ENCODE measurements around the gene RABGAP1. TPM values are rescaled to one million over a fixed set of nuclear protein-coding genes. Genes with fewer than 3 reads are reported as not detected.

Gene RABGAP1
- total RNA-seq, 1 experiment from 2014 or later: 64.0 TPM

DNA sequence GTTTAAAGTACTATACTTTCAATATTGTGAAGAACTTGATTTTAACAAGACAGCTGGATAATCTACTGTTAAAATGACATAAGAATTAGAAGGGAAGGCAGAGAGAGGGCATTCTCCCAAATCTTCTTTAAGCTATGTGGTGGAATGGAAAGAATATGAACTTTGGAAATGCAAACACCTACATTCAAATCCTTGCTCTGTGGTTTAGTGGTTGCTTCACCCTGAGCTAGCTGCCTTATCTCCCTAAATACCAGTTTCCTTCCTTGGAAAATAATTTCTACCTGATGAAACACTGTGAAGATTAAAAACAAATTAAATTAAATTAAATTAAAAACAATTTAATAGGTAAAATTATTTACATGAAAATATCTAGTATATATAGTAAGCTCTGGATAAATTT lies 191.2 kb downstream of the RABGAP1 start:
- peaks cover 42% of the 10 kb centered on the region for H3K36me3 ChIP-seq (ENCODE audit: insufficient read depth, low read length, poor library complexity, severe bottlenecking)
- ChIA-PET POLR2A (ENCODE audit: low non-redundant PET) (no interaction called here), CTCF (no interaction called here)
- TF ChIP-seq, protein P1, sequence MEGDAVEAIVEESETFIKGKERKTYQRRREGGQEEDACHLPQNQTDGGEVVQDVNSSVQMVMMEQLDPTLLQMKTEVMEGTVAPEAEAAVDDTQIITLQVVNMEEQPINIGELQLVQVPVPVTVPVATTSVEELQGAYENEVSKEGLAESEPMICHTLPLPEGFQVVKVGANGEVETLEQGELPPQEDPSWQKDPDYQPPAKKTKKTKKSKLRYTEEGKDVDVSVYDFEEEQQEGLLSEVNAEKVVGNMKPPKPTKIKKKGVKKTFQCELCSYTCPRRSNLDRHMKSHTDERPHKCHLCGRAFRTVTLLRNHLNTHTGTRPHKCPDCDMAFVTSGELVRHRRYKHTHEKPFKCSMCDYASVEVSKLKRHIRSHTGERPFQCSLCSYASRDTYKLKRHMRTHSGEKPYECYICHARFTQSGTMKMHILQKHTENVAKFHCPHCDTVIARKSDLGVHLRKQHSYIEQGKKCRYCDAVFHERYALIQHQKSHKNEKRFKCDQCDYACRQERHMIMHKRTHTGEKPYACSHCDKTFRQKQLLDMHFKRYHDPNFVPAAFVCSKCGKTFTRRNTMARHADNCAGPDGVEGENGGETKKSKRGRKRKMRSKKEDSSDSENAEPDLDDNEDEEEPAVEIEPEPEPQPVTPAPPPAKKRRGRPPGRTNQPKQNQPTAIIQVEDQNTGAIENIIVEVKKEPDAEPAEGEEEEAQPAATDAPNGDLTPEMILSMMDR (conservative IDR thresholded peaks at IDR 0.05; ENCODE audit: low read depth, low read length): no peak
- no peak for TF ChIP-seq EZH2 (IDR thresholded peaks at IDR 0.05; ENCODE audit: borderline replicate concordance, low read depth, low read length, poor library complexity, severe bottlenecking)
- H3K27me3 ChIP-seq (replicated peaks; ENCODE audit: insufficient read depth, low read depth, low read length, poor library complexity): no peaks in the 10 kb centered on the region
- no peaks in the 10 kb centered on the region for H3K4me1 ChIP-seq (ENCODE audit: insufficient read depth, low read length, poor library complexity, severe bottlenecking)
- no peaks in the 10 kb centered on the region for H3K9me3 ChIP-seq (ENCODE audit: low read depth, low read length, poor library complexity, severe bottlenecking)
- no TSS peak for BruUV-seq (replicated peaks)
- no peak overlapping the region for H3K4me3 ChIP-seq (ENCODE audit: low read depth, low read length, poor library complexity, severe bottlenecking)
- no peak for DNase-seq (ENCODE audit: low spot score)
- intact Hi-C loops (cut with micrococcal nuclease; ENCODE audit: unreplicated experiment): no loop called here
- no peak overlapping the region for H3K27ac ChIP-seq (ENCODE audit: low read depth, low read length, poor library complexity, severe bottlenecking)

DNA sequence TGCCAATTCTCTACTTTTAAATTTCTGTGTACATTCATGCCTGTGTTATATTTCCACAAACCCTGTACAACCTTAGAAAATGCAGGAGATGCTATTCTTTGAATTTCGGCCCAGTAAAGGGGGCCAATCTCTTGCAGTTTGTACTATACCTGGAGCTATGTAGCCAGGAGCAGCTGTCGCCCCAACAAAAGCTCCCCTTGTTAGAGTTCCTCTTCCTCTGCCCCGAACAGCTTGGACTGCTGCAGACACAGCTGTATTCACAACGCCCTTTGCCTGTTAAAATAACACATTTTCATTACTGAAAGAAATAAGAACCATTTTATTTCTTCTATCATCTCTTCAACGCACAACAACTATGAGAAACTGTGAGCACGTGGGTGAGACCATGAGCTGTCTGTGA lies 191.9 kb downstream of the RABGAP1 start:
- Histone ChIP-seq H3K27me3 (replicated peaks; ENCODE audit: insufficient read depth, low read depth, low read length, poor library complexity) (no peaks in the 10 kb centered on the region), H3K4me1 (ENCODE audit: insufficient read depth, low read length, poor library complexity, severe bottlenecking) (no peaks in the 10 kb centered on the region), H3K4me3 (ENCODE audit: low read depth, low read length, poor library complexity, severe bottlenecking) (no peak overlapping the region), H3K36me3 (ENCODE audit: insufficient read depth, low read length, poor library complexity, severe bottlenecking) (peaks cover 36% of the 10 kb centered on the region), H3K9me3 (ENCODE audit: low read depth, low read length, poor library complexity, severe bottlenecking) (no peaks in the 10 kb centered on the region), H3K27ac (ENCODE audit: low read depth, low read length, poor library complexity, severe bottlenecking) (no peak overlapping the region)
- intact Hi-C loops (cut with micrococcal nuclease; ENCODE audit: unreplicated experiment): no loop called here
- DNase-seq (ENCODE audit: low spot score): no peak
- TF ChIP-seq EZH2 (IDR thresholded peaks at IDR 0.05; ENCODE audit: borderline replicate concordance, low read depth, low read length, poor library complexity, severe bottlenecking): no peak
- TF ChIP-seq, protein P1 (conservative IDR thresholded peaks at IDR 0.05; ENCODE audit: low read depth, low read length): no peak
- CTCF ChIA-PET: no interaction called here
- no TSS peak for BruUV-seq (replicated peaks)
- POLR2A ChIA-PET (ENCODE audit: low non-redundant PET): no interaction called here

DNA sequence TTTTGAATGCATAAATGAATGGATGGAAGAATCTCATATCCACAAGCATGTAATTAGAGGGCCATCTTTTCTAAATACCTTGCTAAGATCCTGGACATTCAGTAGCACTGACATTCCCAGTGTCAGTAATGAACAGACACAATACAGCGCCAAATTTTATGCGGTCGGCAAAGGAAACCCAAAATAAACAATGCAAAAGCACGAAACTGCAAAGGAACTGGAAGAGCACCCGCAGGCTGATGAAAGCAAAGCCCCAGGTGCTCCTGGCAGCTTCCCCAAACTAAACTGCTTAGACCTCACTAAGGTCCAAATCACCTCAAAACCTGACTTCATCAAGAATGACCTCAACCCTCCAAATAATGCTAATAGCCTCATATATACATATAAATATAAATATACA lies 194.6 kb downstream of the RABGAP1 start:
- peaks cover 31% of the 10 kb centered on the region for H3K36me3 ChIP-seq (ENCODE audit: insufficient read depth, low read length, poor library complexity, severe bottlenecking)
- ChIA-PET CTCF (no interaction called here), POLR2A (ENCODE audit: low non-redundant PET) (no interaction called here)
- no peaks in the 10 kb centered on the region for H3K27me3 ChIP-seq (replicated peaks; ENCODE audit: insufficient read depth, low read depth, low read length, poor library complexity)
- intact Hi-C loops (cut with micrococcal nuclease; ENCODE audit: unreplicated experiment): no loop called here
- no TSS peak for BruUV-seq (replicated peaks)
- no peak for DNase-seq (ENCODE audit: low spot score)
- H3K4me1 ChIP-seq (ENCODE audit: insufficient read depth, low read length, poor library complexity, severe bottlenecking): no peaks in the 10 kb centered on the region
- TF ChIP-seq, protein P1 (conservative IDR thresholded peaks at IDR 0.05; ENCODE audit: low read depth, low read length): no peak
- TF ChIP-seq EZH2 (IDR thresholded peaks at IDR 0.05; ENCODE audit: borderline replicate concordance, low read depth, low read length, poor library complexity, severe bottlenecking): no peak
- H3K9me3 ChIP-seq (ENCODE audit: low read depth, low read length, poor library complexity, severe bottlenecking): no peaks in the 10 kb centered on the region
- no peak overlapping the region for H3K4me3 ChIP-seq (ENCODE audit: low read depth, low read length, poor library complexity, severe bottlenecking)
- no peak overlapping the region for H3K27ac ChIP-seq (ENCODE audit: low read depth, low read length, poor library complexity, severe bottlenecking)

Measured in A673 (cell line).